Stimulated activated CD8-positive, alpha-beta memory T cell treated with anti-CD3 and anti-CD28 coated beads, Interleukin-7, amount 100 ng/mL, for 4 hours (primary cell): ENCODE data around the gene BEND7.

Source experiments
- DNase-seq, 2 donors: peaks; one replicate each; pipeline ENCODE4 v3.0.0-alpha.2; 2020; ENCODE audit warnings: low read depth in 2 of 2

The BEND7 gene

DNA sequence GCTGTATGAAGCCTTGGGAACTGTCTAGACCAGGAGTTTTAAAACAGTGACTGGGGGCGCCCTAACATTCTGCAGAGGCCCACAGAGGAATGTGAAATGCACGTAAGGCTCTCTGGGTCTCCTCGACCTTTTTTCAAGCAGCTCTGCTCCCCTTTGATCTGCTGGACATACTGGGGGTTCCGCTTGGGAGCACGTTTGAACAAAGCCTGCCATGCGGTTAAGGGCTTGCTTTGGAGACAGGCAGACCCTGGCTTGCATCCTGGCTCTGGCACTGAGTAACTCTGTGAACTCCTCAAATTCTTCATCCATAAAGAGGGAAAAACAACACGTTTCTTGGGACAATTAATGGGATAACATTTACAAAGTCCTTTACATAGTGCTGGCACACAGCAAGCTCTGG, 7.8 kb downstream of the BEND7 start:
- DNase-seq: no peak

DNA sequence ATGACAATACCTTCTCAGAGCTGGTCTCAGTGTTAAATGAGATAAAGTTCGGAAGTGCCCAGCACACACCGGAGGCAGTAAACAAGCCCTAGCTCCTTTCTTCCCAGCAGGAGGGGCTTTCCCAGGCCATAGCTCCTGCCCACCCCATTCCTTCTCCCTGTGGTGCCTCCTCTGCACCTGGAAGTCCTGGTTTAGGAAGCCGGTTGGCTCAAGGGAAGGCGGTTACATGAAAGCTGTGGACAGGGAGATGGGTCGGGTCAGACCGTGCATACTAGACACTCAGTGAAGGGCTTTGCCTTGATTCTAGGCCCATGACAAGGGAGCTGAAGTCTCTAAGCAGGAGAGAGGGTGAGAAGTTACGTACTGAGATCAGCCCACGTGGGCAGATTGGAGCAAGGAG, 8.6 kb downstream of the BEND7 start:
- DNase-seq: no peak

DNA sequence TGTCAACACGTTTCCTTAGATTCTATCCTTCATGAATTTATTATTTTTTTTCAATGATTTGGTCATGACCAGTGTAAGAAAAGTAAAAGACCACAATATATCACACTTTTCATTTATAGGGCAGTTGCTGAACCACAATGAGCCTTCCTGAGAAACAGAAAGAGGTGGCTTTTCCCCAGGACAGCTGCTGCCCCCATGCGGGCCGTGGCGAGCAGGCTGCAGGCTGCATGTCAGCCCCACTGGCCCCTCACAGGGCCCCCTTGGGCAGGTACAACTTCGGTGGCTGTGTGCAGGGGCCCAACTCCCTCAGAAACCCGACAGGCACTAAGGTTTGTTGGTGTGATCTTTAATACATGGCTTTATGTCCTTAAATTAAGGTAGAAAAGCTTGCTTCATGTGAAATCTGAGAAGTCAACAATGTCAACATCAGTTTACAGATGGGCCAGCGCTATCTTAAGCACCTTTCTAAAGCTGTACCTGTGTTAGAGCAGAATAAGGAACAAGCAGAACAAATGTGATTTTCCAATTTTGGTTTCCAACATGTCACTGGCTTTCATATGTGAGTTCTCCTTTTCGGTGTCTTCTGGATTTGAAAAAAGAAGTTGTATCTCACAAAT, 10.6 kb downstream of the BEND7 start:
- DNase-seq: no peak

DNA sequence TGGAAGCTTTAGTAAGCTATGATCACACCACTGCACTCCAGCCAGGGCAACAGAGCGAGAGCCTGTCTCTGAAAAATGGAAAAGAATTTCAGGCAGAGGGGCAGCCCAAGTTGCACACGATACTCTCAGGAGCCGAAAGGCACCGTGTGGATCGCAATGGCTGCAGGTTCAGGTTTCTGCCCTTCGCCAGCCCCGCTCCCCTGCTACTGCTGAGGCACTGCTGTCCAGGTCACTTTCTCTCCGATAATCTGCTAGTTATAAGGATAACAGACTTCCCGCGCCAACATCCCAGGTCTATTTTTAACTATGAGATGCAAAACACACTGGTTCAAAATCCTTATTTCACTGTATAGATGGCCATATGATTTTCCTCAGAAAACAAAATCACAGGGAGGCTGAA, 11.1 kb downstream of the BEND7 start:
- no peak for DNase-seq

DNA sequence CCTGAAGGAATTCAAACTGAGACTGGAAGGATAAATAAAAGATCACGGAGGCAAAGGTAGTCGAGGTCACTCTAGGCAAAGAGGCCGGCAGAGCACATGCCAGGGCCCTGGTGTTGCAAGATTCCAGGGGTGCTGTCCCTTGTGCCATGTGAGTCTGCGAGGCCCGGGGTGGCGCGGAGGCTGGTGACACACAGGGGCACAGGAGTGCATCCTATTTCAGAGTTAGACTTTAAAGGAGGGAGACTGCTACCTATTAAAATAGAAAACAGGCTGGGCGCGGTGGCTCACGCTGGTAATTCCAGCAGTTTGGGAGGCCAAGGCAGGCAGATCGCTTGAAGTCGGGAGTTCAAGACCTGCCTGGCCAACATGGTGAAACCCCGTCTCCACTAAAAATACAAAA, 12.6 kb downstream of the BEND7 start:
- no peak for DNase-seq

DNA sequence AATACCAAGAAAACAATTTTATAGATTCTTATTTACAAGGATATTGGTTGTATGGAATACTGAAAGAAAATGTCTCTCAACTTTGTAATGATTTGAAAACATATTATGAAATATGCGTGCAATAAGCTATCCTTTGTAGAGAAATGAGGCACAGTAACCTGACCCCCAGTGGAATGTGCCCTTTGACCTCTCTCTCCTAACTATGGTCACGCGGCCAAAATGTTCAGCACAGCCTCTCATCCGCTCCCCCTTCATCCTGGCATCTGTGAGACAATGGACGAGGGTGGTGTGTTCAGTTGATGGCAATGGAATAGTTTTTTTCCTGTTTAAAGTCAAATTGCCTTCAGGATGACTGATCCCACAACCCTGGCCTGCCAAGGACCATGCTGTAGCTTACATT, 13.3 kb downstream of the BEND7 start:
- DNase-seq: no peak

DNA sequence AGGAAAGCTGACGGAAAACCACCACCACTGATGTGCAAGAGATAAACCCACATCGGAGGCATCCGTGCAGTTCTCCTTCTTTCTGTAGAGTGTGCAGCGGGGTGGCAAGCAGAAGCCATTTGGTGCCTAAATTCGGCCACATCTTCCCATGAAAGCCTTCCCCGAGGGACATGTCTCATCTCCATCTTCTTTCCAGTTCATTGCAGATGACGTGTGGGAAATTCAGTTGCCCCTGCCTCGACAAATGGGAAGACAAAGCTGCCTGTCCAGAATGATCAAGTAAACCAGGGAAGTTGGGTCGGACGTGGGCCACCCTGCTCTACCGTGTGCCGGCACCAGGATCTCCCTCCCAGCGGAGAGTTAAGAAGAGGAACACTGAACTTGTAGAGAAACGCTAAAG, 14.5 kb downstream of the BEND7 start:
- no peak for DNase-seq

DNA sequence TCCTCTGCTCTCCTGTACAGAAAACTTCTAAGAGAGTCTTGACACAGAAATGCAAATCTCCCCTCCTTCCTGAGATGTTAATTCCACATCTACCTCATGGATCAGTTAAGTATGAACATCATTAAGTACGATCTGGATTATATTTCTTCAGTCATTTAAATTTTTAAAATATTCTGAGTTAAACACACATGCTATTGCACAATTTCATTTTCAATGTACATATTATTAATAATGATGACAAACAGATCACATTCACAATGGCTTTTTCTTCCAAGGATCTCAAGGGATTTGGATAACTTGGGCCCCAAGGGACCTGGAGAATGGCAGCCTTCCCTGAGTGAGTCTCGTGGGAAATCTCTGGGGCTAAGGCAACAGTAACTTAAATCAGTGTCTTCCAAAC, 16.2 kb downstream of the BEND7 start:
- DNase-seq: no peak

DNA sequence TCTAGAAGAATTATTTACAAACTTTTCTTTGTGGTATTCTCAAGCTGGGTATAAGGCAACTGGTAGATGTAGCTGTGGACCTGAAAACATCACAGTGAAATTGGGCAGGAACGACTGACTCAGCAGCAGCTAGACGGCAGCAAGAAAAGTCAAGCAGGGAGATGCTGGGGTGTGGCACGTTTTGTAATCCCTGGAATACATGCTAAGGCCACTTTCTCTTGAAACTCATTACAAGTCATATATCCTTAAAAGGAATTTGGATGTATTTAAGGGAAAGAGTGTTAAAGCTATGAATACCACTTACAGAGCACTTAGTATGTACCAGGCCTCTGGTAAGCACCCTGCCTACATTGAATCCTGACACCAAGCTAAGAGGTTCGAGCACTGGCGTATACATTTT, 17.4 kb downstream of the BEND7 start:
- DNase-seq: no peak

DNA sequence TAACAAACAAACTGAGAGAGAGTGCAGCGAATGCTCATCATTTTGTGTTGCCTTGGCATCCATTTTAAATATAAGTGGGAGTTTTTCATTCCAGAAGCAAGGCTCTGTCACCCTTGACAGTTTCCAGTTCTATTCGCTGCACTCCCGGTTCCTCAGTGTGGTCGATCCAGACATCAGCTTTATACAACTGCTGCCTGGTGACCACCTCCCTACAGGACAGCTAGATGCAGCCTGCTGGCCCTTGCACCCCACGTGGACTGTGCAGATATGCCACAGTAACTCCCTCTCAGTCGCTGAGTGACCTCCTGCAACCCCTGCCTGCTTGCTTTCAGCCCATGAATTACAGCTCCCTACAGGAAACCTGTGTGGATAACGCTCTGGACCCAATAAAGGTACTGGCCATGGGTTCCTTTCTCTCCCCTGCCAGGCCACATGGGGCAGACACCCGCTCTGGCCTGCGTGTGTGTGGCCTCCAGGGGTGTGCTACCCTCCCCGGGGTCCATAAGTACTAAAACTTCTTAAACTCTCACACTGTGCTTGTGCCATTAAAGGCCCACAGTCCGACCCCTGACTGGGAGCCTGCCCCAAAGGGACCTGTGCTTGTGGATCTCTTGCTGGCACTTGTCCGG, 23.6 kb downstream of the BEND7 start:
- no peak for DNase-seq

DNA sequence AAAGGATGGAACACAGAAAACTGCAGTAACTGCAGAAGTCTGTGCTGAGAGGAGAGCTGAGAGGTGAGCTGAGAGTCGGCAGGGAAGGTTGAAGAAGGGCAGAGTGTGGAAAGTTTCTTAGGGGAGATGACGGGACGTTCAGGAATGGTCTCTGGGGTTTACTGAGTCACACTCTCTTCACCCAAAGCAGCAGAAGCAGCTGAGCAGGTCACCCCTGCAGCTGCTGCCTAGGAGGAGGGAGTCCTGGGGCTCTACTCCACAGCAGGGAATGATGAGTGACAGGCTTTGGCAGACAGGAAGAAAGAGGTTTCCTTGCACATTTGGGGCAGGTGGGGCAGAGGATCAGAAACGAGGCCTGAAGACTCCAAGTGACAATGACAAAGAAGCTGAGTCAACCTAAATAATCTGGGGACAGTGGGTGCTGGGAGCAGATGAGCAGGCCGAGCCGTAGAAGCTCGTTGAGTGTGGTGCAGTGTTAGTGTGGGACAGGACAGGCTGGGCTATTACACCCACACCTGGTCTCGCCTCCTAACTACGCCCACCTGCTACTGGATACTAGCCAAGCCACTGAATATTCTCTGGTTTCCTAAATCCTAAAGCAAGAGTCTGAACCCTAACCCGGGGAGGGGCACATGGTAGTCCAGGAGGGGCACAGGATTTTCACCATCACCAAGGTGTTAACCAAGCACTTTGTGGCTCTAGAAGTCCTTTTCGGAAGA, 24.9 kb downstream of the BEND7 start:
- DNase-seq: no peak

DNA sequence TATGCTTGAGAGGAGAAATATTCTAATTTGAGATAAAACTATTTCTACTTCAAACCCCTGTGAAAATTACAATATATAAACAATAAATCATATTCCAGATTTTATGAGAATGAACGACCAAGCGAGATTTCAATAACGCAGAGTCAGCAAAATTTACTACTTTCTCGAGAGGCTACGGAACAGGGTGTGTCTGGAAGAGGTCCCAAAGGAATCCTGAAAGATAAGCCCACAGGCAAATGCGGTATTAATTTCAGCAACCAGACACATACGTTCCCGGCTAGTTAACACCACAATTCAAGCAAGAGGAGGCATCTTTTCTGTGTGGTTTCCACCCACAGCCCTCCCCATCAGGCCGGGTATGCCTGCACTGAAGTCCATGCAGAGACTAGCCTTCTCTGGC, 26.4 kb downstream of the BEND7 start:
- no peak for DNase-seq

DNA sequence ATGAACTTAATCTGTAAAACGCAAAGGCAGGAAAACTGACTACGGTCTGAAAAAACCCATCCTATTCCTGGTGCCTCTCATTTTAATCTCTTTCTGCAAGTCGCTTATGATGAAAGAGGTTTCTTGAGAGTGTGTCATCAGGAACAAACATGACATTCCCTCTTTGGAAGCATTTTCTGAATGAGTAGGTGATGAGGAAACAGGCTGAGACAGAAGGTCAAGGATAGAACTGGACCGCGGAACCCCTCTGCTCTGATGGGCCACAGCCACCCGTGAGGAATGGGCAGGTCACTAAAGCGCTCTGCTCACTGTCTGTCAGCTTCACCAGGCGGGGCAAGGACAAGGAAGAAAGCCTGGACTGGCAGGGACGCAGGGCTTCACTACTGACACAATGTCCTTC, 28.6 kb downstream of the BEND7 start:
- DNase-seq: no peak

DNA sequence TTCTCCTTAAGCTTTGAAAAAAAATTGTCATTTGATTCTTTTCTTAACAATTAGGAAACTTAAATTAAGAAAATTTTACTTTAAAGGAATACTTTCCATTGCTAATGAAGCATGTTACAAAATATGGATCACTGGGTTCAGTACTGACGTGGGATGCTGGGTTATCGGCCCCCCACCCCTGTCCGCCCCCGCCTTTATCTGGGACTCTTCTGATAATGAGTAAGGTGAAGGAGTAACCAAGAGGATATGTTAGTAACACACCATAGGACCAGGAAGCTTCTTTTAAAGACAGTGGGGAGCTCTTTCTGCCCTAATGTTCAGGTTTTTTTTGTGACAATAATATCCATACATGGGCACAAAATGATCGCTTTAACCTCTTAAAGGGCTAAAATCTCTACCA, 29.7 kb downstream of the BEND7 start:
- no peak for DNase-seq

DNA sequence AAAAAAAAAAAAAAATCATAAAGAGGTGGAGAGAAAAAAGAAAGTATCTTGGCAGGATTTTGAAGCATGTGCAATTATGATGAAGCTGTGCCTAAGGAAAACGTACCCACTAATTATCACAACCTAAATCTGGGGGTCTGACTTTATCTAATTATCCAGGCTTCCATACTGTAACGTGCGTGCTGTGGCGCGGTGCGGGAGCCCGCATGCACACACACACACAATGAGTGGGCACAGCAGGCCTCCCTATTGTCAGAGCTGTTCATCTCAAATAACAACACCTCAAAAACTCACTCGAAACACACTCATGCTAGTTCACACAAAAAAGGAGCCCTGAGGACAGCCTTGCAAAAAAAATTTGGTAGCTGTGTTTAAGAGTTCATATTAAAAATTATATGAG, 31.9 kb downstream of the BEND7 start:
- no peak for DNase-seq

DNA sequence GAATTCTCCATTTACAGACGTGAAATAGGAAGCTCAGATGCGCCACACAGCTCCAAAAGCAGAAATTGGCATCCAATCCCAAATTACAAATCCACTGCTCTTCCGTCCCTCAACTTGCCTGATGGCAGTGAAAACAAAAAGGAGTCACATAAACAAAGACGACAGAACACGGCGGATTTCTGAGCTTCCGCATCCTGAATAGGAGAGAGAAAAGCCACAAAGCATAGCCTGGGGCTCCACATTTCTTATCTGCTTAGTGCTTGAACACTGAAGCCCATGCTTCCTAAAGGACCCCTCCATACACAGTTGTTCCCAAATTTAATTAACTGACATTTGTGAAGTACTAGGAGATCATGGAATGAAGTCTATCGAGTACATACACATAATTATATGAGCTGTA, 32.6 kb downstream of the BEND7 start:
- DNase-seq: no peak

DNA sequence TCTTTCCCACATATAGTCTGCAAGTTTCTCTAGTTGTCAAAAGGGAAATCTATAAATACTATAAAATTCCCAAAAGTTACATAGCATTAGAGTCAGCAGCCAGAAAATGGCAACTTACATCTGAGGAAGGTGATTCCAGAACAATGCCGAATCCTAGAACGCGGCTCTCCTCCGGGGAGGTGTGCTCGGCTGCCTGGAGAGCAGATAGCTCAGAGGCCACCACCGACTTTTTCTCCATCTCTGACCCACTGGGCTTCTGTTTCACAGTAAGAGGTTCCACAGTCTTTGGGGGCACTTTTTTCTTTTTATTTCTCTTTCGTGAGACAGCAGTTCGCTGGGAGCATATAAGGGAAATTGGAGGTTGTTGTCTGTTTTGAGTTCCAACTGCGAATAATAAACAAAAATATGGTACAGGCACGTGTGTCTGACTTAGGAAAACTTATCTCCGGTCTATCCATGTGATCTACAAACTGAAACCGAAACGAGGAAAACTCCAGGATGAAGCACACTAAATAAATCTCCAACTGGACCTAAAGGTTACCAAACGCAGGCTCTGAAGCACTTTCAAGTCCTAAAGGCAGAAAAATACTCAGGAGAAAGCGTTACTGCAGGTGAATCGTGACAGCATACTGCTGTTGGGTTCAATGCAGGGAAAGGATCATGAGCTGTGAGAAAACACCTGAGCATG, 36.2 kb downstream of the BEND7 start:
- DNase-seq: no peak

DNA sequence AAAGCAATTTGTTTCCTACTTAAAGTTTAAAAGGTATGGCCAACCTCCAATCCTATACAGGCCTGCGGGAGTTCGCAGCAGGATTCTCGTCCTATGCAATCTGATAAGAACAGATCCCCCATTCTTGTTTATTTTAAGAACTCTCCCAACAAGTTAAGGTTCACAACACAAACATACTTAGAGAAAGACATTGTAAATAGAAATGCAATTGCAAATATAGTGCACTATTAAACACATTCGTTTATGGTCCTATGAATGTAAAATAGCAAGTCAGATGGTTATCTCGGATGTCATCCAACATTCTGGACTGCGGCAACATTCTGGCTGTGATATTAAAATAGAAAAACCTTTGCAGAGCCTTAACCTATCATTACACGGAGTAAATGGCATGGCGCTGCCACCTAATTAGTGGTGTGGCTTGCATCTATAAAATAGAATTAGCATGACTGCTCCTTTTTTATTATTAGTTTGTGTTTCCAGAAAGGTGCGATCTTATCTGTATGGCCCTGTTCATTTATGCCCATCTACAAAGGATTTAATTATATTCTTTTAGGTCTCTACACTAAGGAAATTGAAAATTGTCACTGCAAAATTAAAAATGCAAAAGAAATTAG, 37.0 kb downstream of the BEND7 start:
- no peak for DNase-seq

DNA sequence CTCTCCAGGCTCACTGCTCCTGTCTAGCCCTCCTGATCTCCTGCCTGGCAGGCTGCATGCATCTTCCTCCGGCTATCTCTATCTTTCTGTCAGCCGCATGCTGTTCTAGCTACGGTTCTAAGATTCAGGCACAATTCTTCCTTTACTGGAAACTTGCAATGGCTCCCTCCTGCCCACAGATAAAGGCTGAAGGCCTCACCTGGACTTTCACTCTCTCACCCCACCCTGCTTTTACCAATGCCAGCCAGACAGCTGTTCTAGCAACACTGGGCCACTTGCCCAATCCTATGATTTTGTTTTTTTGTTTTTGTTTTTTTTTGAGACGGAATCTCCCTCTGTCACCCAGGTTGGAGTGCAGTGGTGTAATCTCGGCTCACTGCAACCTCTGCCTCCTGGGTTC, 38.3 kb downstream of the BEND7 start:
- no peak for DNase-seq

DNA sequence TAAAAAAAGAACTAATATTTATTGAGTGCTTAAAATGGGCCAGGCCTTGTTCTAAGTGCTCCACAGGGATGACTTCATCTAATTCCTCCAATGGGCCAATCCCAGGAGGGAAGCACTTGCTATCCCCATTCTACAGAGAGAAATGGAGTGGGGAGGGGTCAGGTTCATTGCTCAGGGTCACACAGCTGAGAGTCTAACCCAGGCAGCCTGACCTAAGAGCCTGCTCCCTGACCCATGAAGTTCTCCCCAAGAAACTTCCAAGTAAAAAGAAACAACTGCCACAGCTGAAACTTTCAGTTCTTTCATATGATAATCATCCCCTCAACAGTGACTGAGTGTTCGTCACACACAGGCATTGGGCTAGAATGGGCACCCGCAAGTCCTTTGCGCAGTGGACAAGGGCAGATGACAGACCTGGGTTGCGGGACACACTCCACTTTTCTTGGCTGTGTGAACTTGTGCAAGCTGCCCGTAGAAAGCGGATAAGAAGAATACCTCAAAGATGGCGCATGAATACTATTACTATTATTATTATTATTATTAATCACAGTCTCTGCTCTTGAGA, 39.7 kb downstream of the BEND7 start:
- DNase-seq: no peak

DNA sequence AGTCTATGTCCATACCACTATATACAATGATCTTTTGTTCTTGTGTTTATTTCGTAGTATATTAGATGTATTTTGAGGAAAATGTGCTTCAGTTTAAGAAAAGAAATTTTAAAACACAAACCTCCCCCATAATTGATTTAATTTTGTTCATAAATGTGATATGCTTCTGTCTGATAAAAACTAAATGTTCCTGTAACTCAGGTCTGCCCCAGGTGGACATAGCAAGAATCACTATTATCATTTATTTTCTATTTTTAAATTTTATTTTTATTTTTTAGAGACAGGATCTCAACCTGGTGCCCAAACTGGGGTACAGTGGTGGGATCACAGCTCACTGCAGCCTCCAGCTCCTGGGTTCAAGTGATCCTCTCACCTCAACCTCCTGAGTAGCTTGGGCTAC, 43.2 kb downstream of the BEND7 start:
- no peak for DNase-seq

DNA sequence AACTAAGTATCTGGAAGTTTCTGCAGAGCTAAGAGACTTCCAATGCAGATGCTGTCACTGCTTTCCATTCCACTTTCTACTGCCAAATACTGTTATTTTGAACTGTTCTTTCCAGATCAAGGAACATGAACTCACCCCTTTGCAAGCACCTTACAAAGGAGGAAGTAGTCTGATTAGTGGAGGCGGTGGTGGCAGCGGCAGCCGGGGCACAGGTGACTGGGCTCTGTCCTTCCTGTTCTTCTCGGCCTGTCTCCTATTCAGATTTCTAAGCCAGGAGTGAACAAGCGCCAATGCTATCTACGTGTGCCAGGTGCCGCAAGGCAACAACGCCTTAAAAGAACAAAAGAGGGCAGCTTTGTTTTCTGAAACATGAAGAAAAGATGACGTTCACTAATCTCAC, 44.9 kb downstream of the BEND7 start:
- no peak for DNase-seq
